Keratinocyte (primary cell): ENCODE results near the gene MEX3C. TPM values are rescaled to one million over a fixed set of nuclear protein-coding genes. Genes with fewer than 3 reads are reported as not detected.

Experiments
- DNase-seq: peaks from one replicate; pipeline ENCODE4 v3.0.0-alpha.2; 2011; ENCODE audit warnings: low read depth, missing footprints, low spot score
- FAIRE-seq: peaks from 2 replicates; lab custom pipeline; 2011; peaks lifted over from hg19 to GRCh38; lab: Jason Lieb, UNC
- H2AFZ ChIP-seq: 2 replicates; pipeline ENCODE4 v1.6.0; 2012; ENCODE audit warnings: low read length, control low read depth, inconsistent platforms; ENCODE audit not compliant: control insufficient read depth
- H3K27ac ChIP-seq: 2 replicates; pipeline ENCODE4 v1.5.1; 2011; ENCODE audit warnings: low read length; ENCODE audit not compliant: control insufficient read depth, insufficient read depth
- H3K27me3 ChIP-seq: 3 replicates; pipeline ENCODE4 v1.6.0; 2011; ENCODE audit warnings: low read length; ENCODE audit not compliant: control insufficient read depth, insufficient read depth; ENCODE audit errors: extremely low read depth
- H3K36me3 ChIP-seq, 2 experiments: 2 replicates in 1 of 2; 3 replicates in 1 of 2; pipeline ENCODE4 v1.5.1; 2011; ENCODE audit warnings: low read length in 2 of 2, mild to moderate bottlenecking in 1 of 2; ENCODE audit not compliant: control insufficient read depth in 2 of 2, insufficient read depth in 2 of 2; ENCODE audit errors: extremely low read depth in 1 of 2
- H3K4me1 ChIP-seq: 3 replicates; pipeline ENCODE4 v1.5.1; 2011; ENCODE audit warnings: low read length; ENCODE audit not compliant: control insufficient read depth, insufficient read depth; ENCODE audit errors: extremely low read depth
- H3K4me2 ChIP-seq: 3 replicates; pipeline ENCODE4 v1.6.0; 2011; ENCODE audit warnings: low read depth, low read length; ENCODE audit not compliant: control insufficient read depth, insufficient read depth; ENCODE audit errors: extremely low read depth
- H3K4me3 ChIP-seq, 3 experiments: fragments of 200-600 bp in 1 of 3; sonication (generic) in 1 of 3; 2 replicates in 2 of 3; 3 replicates in 1 of 3; pipeline ENCODE4 v1.5.1; 2011 to 2016; ENCODE audit warnings: low read length in 3 of 3, mild to moderate bottlenecking in 3 of 3, control low read depth in 2 of 3, inconsistent platforms in 1 of 3, low read depth in 1 of 3, mixed read lengths in 1 of 3, mixed run types in 1 of 3, moderate library complexity in 1 of 3; ENCODE audit not compliant: control insufficient read depth in 2 of 3, insufficient read depth in 2 of 3; ENCODE audit errors: extremely low read depth in 1 of 3
- H3K79me2 ChIP-seq: 2 replicates; pipeline ENCODE4 v1.6.0; 2012; ENCODE audit warnings: low read length; ENCODE audit not compliant: control insufficient read depth, insufficient read depth
- H3K9ac ChIP-seq: 3 replicates; pipeline ENCODE4 v1.6.0; 2011; ENCODE audit warnings: low read length; ENCODE audit not compliant: control insufficient read depth, insufficient read depth; ENCODE audit errors: extremely low read depth
- H3K9me1 ChIP-seq: 3 replicates; pipeline ENCODE4 v1.6.0; 2011; ENCODE audit warnings: low read length; ENCODE audit not compliant: control insufficient read depth, insufficient read depth; ENCODE audit errors: extremely low read depth
- H3K9me3 ChIP-seq: 2 replicates; pipeline ENCODE4 v1.5.1; 2012; ENCODE audit warnings: low read depth, low read length; ENCODE audit not compliant: control insufficient read depth
- H4K20me1 ChIP-seq: 3 replicates; pipeline ENCODE4 v1.6.0; 2011; ENCODE audit warnings: low read length; ENCODE audit not compliant: control insufficient read depth, insufficient read depth; ENCODE audit errors: extremely low read depth
- EZH2 ChIP-seq: IDR thresholded peaks from one replicate; pipeline ENCODE4 v1.6.1; 2012; ENCODE audit warnings: inconsistent platforms, mild to moderate bottlenecking, low read length, moderate library complexity
- dilution Hi-C: fragments of 300-500 bp; cut with MboI; formaldehyde crosslinking; loops from one replicate; pipeline ENCODE4 v1.7.0; 2020; ENCODE audit warnings: low sequenced_read_pairs; ENCODE audit not compliant: extremely low pct_ligation_motif_present
- polyA plus RNA-seq, 5 experiments: library from polyadenylated mRNA; depleted of rRNA in 3 of 5; stranded (reverse) in 3 of 5; stranded (forward) in 1 of 5; unstranded in 1 of 5; fragments of >200 nt; gene quantifications; 1 replicate in 1 of 5; 2 replicates in 3 of 5; 3 replicates in 1 of 5; pipeline versions ENCODE4 v1.2.1 to v1.2.3, GENCODE V29; 2011 to 2012; ENCODE audit warnings: missing spikeins in 2 of 5, low read depth in 1 of 5, low replicate concordance in 1 of 5
- TF ChIP-seq, protein P1 (sequence below), 3 experiments: IDR thresholded peaks in 1 of 3; conservative IDR thresholded peaks in 1 of 3; optimal IDR thresholded peaks in 1 of 3; 2 replicates in 2 of 3; 3 replicates in 1 of 3; pipeline versions ENCODE3 to v1.5.1; 2011; ENCODE audit warnings: low read length in 3 of 3, mild to moderate bottlenecking in 3 of 3, moderate library complexity in 2 of 3, control low read depth in 1 of 3, inconsistent platforms in 1 of 3; ENCODE audit not compliant: insufficient read depth in 2 of 3; ENCODE audit errors: extremely low read depth in 1 of 3

The MEX3C gene
- polyA plus RNA-seq, 1 donor (not counting 4 experiments of a cell fraction or from before 2014, with no cell fraction given), result 75.1 TPM

DNA sequence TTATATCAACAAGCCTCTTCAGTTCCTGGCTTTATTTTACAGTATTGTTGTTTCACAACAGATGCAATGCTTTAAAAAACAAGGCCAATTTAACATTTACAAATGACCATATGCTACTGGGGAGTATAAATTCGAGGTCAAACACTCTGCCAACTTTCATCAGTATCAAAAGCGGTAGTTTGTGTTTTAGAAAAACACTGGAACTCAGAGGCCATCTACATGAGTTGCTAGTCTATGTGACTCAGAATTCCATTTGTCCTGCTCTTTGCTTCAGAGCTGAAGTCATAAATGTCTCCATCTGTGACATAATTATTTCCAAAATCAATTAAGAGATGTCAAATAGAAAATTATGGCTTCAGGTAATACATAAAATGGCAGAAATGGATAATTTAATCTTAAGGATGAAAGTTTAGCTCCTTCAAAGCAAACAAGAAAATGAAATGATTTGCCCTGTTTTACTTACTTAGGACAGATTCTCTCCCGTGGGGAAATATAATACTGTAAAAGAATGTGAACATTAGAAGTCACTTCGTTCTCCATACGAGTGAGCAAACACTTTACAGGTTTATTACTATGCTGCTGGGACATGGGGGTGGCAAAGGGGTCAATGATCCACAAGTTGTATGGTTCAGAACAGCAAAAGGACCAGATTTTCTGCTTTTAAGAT lies 3.7 kb downstream of the MEX3C start:
- Histone ChIP-seq H3K4me3 (peak overlapping the region in 2 of 3 experiments; percentile 42 to 86), H3K9me3 (no peaks in the 10 kb centered on the region), H3K27me3 (no peaks in the 10 kb centered on the region), H3K9me1 (no peaks in the 10 kb centered on the region), H3K4me2 (peak overlapping the region; percentile 90), H2AFZ (no peak overlapping the region), H3K27ac (peak overlapping the region; percentile 58), H3K4me1 (peaks cover 34% of the 10 kb centered on the region), H3K79me2 (peaks cover 80% of the 10 kb centered on the region), H4K20me1 (peaks cover 8% of the 10 kb centered on the region), H3K36me3 (no peaks in the 10 kb centered on the region), H3K9ac (peak overlapping the region; percentile 9)
- no peak for TF ChIP-seq EZH2
- TF ChIP-seq, protein P1, sequence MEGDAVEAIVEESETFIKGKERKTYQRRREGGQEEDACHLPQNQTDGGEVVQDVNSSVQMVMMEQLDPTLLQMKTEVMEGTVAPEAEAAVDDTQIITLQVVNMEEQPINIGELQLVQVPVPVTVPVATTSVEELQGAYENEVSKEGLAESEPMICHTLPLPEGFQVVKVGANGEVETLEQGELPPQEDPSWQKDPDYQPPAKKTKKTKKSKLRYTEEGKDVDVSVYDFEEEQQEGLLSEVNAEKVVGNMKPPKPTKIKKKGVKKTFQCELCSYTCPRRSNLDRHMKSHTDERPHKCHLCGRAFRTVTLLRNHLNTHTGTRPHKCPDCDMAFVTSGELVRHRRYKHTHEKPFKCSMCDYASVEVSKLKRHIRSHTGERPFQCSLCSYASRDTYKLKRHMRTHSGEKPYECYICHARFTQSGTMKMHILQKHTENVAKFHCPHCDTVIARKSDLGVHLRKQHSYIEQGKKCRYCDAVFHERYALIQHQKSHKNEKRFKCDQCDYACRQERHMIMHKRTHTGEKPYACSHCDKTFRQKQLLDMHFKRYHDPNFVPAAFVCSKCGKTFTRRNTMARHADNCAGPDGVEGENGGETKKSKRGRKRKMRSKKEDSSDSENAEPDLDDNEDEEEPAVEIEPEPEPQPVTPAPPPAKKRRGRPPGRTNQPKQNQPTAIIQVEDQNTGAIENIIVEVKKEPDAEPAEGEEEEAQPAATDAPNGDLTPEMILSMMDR (optimal IDR thresholded peaks at IDR 0.05 in 1 of 3, IDR thresholded peaks at IDR 0.05 in 1 of 3, conservative IDR thresholded peaks at IDR 0.05 in 1 of 3; ENCODE audit: extremely low read depth in 1 of 3, insufficient read depth in 2 of 3, low read length in 3 of 3), result no peak
- FAIRE-seq, result peak; percentile 69
- dilution Hi-C loops, result no loop called here
- DNase-seq, result no peak

DNA sequence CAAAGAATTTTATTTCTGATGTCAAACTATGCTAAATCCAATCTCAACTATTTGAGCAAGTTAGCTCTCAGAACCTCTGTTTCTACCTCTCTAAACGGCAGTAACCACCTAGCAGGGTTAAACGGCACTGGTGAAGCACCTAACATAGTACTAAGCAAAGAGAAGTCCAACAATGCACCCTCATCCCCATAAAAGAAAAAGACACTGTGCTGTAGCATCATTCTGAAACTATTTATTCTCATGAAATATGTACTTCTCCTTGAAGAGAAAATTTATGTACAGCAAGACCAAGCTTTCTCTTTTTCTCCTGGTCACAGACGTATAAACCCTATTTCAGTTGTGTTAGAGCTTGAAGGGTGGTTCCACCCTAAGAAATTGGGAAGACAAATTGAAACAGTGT lies 4.8 kb downstream of the MEX3C start:
- H3K4me2 ChIP-seq, result peak overlapping the region; percentile 90
- no peak for DNase-seq

More for the DNA sequence above, 4.8 kb downstream of the MEX3C start:
- H3K4me1 ChIP-seq, result peaks cover 34% of the 10 kb centered on the region
- TF ChIP-seq EZH2, result no peak
- TF ChIP-seq, protein P1 (optimal IDR thresholded peaks at IDR 0.05 in 1 of 3, IDR thresholded peaks at IDR 0.05 in 1 of 3, conservative IDR thresholded peaks at IDR 0.05 in 1 of 3; ENCODE audit: extremely low read depth in 1 of 3, insufficient read depth in 2 of 3, low read length in 3 of 3), result no peak
- no peak for FAIRE-seq
- no peaks in the 10 kb centered on the region for H3K9me3 ChIP-seq
- no peak overlapping the region for H3K4me3 ChIP-seq
- H2AFZ ChIP-seq, result no peak overlapping the region
- H4K20me1 ChIP-seq, result peaks cover 8% of the 10 kb centered on the region
- no peak overlapping the region for H3K9ac ChIP-seq
- peaks cover 90% of the 10 kb centered on the region for H3K79me2 ChIP-seq
- dilution Hi-C loops, result no loop called here
- H3K9me1 ChIP-seq, result no peaks in the 10 kb centered on the region
- no peak overlapping the region for H3K27ac ChIP-seq
- H3K27me3 ChIP-seq, result no peaks in the 10 kb centered on the region
- no peaks in the 10 kb centered on the region for H3K36me3 ChIP-seq
